Progenitor cell of endocrine pancreas (in vitro differentiated cells): ENCODE results near the gene PRRX2. TPM values are rescaled to one million over a fixed set of nuclear protein-coding genes. Genes with fewer than 3 reads are reported as not detected.

Experiments
- DNase-seq: peaks from one replicate; pipeline ENCODE4 v3.0.0; 2021; ENCODE audit warnings: low spot score; ENCODE audit not compliant: unreplicated experiment
- H3K27ac Mint-ChIP-seq: 2 replicates; pipeline ENCODE4 v1.8.0; 2021; ENCODE audit warnings: mild to moderate bottlenecking, moderate library complexity, mixed read lengths
- H3K27me3 Mint-ChIP-seq: 2 replicates; pipeline ENCODE4 v1.8.0; 2021; ENCODE audit warnings: mixed read lengths
- H3K36me3 Mint-ChIP-seq: 2 replicates; pipeline ENCODE4 v1.8.0; 2022; ENCODE audit warnings: mixed read lengths; ENCODE audit not compliant: insufficient read depth
- H3K4me1 Mint-ChIP-seq: 2 replicates; pipeline ENCODE4 v1.8.0; 2021; ENCODE audit warnings: low read depth, mixed read lengths
- H3K4me3 Mint-ChIP-seq: 2 replicates; pipeline ENCODE4 v1.8.0; 2021; ENCODE audit warnings: low read depth, mild to moderate bottlenecking, moderate library complexity, mixed read lengths
- H3K9me3 Mint-ChIP-seq: 2 replicates; pipeline ENCODE4 v1.8.0; 2021; ENCODE audit warnings: low read depth, mixed read lengths
- CTCF ChIP-seq: fragments of 200-600 bp; sonication (generic); IDR thresholded peaks from one replicate; pipeline ENCODE4 v1.5.0; 2021; ENCODE audit warnings: antibody characterized with exemption, mild to moderate bottlenecking; ENCODE audit not compliant: unreplicated experiment
- total RNA-seq: library from RNA; stranded (reverse); gene quantifications from 2 replicates; pipeline ENCODE4 v1.2.1, GENCODE V29; 2021

PRRX2 gene
- total RNA-seq, 1 donor from 2014 or later: 0.79 TPM

DNA sequence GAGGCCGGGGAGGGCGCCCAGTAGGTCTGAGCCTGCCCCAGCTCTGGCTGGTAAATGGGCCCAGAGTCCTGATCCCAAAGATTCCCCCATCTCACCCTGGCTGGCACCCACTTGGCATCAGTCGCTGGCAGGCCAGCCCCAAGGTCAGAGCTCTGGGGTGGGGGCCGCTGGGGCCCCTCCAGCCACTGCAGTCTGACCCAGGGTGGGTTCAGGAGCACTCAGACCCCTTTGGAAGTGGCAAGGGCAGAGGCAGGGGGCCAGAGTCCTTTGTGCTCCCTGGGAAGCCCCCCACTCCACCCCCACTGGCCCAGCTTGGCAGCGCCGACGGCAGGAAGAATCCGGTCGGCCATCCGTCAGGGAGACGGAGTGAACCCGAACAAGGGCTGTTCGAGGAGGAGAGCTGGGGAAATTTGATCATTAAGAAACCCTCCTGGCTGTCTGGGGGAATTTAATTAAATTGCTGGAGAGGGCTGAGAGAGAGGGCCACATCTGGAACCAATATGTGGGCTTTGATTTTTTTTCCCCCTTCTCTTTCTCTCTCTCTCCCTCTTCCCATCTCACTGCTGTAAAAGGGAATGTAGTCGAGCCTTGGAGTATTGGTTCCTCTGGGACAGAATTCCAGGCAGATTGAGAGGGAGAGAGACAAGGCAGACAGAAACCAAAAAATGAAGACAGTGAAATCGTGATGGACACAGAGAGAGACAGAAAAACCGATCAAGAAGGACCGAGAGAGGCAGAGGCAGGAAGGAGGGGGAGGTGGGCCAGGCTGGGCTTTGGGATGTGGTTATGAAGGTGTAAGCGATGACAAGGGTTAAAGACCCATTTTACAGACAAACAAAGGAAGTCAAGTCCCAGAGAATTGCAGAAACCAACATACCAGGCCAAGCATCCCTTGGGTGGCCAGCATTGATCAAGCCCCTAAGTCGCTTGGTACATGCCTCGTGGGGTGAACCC lies 15.4 kb upstream of the PRRX2 start:
- no peak overlapping the region for H3K27ac Mint-ChIP-seq

GRCh38 chr9:129650680-129651235 lies 14.7 kb upstream of the PRRX2 start:
- Mint-ChIP-seq H3K36me3 (no peaks in the 10 kb centered on the region), H3K4me3 (no peak overlapping the region), H3K4me1 (peaks cover 13% of the 10 kb centered on the region), H3K27me3 (peaks cover 16% of the 10 kb centered on the region), H3K9me3 (no peaks in the 10 kb centered on the region), H3K27ac (no peak overlapping the region)
- no peak for TF ChIP-seq CTCF
- no peak for DNase-seq

More for the DNA sequence above, 15.4 kb upstream of the PRRX2 start:
- H3K4me3 Mint-ChIP-seq: no peak overlapping the region
- peaks cover 13% of the 10 kb centered on the region for H3K4me1 Mint-ChIP-seq
- no peak for DNase-seq
- no peaks in the 10 kb centered on the region for H3K36me3 Mint-ChIP-seq
- TF ChIP-seq CTCF: no peak
- H3K9me3 Mint-ChIP-seq: no peaks in the 10 kb centered on the region
- H3K27me3 Mint-ChIP-seq: peaks cover 12% of the 10 kb centered on the region

DNA sequence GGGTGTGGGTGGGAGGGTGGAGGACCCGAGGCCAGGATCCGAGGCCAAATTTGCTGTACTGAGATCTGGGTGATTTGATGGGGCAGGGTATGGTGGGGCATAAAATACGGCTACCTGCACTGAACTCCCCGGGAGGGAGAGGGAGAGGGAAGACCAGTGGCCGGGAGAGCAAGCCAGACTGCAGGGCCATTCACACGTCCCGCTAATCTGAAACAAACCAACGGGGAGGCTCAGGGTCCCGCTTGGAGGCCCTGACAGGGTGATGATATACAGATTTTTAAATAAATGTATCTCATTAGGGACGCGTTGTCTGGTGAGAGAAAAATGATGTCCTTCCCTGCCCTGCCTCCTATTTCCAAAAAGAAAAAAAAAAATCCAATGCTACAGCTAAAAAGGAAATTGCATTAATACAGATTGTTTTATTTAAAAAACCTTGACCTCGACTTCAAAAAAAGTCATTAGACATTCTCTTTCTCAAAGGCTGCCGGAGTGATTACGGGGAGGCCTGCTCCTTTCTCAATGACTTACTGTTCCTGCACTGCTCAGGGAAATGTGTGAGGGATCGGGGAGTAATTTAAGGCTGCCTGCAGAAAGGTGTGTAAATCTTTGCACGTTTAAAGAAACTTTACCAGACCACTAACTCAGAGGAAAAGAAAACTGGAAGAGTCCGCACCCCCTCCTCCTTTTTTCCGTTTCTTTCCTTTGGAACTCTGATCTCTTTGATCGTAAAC lies 11.5 kb upstream of the PRRX2 start:
- Mint-ChIP-seq H3K27ac (peak overlapping the region; percentile 71), H3K9me3 (no peaks in the 10 kb centered on the region)

GRCh38 chr9:129654554-129655040 lies 10.8 kb upstream of the PRRX2 start:
- DNase-seq: no peak
- H3K4me1 Mint-ChIP-seq: peaks cover 9% of the 10 kb centered on the region
- no peaks in the 10 kb centered on the region for H3K9me3 Mint-ChIP-seq
- peaks cover 20% of the 10 kb centered on the region for H3K27me3 Mint-ChIP-seq
- peak overlapping the region; percentile 71 for H3K27ac Mint-ChIP-seq
- H3K36me3 Mint-ChIP-seq: no peaks in the 10 kb centered on the region
- H3K4me3 Mint-ChIP-seq: no peak overlapping the region
- TF ChIP-seq CTCF: no peak

More for the DNA sequence above, 11.5 kb upstream of the PRRX2 start:
- Mint-ChIP-seq H3K4me1 (peaks cover 9% of the 10 kb centered on the region), H3K27me3 (peaks cover 20% of the 10 kb centered on the region), H3K36me3 (no peaks in the 10 kb centered on the region), H3K4me3 (no peak overlapping the region)
- DNase-seq: no peak
- no peak for TF ChIP-seq CTCF

GRCh38 chr9:129655154-129655553 lies 10.3 kb upstream of the PRRX2 start:
- peaks cover 9% of the 10 kb centered on the region for H3K4me1 Mint-ChIP-seq
- no peak overlapping the region for H3K27ac Mint-ChIP-seq
- H3K36me3 Mint-ChIP-seq: no peaks in the 10 kb centered on the region
- H3K4me3 Mint-ChIP-seq: no peak overlapping the region
- peaks cover 19% of the 10 kb centered on the region for H3K27me3 Mint-ChIP-seq
- no peaks in the 10 kb centered on the region for H3K9me3 Mint-ChIP-seq
- no peak for DNase-seq
- no peak for TF ChIP-seq CTCF
